Calu3 (cell line): ENCODE measurements around the gene ZSWIM3. TPM values are rescaled to one million over a fixed set of nuclear protein-coding genes. Genes with fewer than 3 reads are reported as not detected.
"Not testable (repeated sequence)": the region's sequence is repeated elsewhere in the genome, so short reads cannot be mapped to it uniquely, and the experiment has no call there.

Experiments
- BruUV-seq: library from RNA; stranded (reverse); fragments of 400-500 nt; replicated peaks from 2 replicates; lab custom pipeline; 2021; lab: Mats Ljungman, UMichigan
- CTCF ChIA-PET: fragments of 300-600 bp; sonication (Branson Sonifier 250); formaldehyde crosslinking; loops from one replicate; lab custom pipeline; 2022; ENCODE audit warnings: antibody characterized with exemption; lab: Charles Lee
- DNase-seq: peaks from one replicate; pipeline ENCODE4 v3.0.0; 2022
- H3K27ac Mint-ChIP-seq: one replicate; pipeline ENCODE4 v1.8.0; 2022; ENCODE audit warnings: mixed read lengths; ENCODE audit not compliant: unreplicated experiment
- H3K27me3 Mint-ChIP-seq: one replicate; pipeline ENCODE4 v1.8.0; 2022; ENCODE audit warnings: mixed read lengths; ENCODE audit not compliant: unreplicated experiment
- H3K36me3 Mint-ChIP-seq: one replicate; pipeline ENCODE4 v1.8.0; 2022; ENCODE audit warnings: mild to moderate bottlenecking, moderate library complexity, mixed read lengths; ENCODE audit not compliant: insufficient read depth, unreplicated experiment
- H3K4me1 Mint-ChIP-seq: one replicate; pipeline ENCODE4 v1.8.0; 2022; ENCODE audit warnings: mild to moderate bottlenecking, low read depth, mixed read lengths; ENCODE audit not compliant: unreplicated experiment
- H3K4me3 Mint-ChIP-seq: one replicate; pipeline ENCODE4 v1.8.0; 2022; ENCODE audit warnings: mild to moderate bottlenecking, low read depth, moderate library complexity, mixed read lengths; ENCODE audit not compliant: unreplicated experiment
- H3K9me3 Mint-ChIP-seq: one replicate; pipeline ENCODE4 v1.8.0; 2022; ENCODE audit warnings: low read depth, mixed read lengths; ENCODE audit not compliant: unreplicated experiment
- intact Hi-C: fragments of 100-400 bp; cut with micrococcal nuclease; formaldehyde crosslinking; loops from one replicate; pipeline ENCODE4 v1.10.0; 2022; ENCODE audit not compliant: unreplicated experiment
- total RNA-seq: library from RNA; stranded (reverse); gene quantifications from 2 replicates; pipeline ENCODE4 v1.2.3, GENCODE V29; 2022
- TF ChIP-seq, protein P1 (sequence below): fragments of 200-600 bp; IDR thresholded peaks from one replicate; pipeline ENCODE4 v1.8.0; 2022; ENCODE audit warnings: antibody characterized with exemption; ENCODE audit not compliant: unreplicated experiment

ZSWIM3 gene
- total RNA-seq, 1 experiment from 2014 or later: 5.2 TPM

DNA sequence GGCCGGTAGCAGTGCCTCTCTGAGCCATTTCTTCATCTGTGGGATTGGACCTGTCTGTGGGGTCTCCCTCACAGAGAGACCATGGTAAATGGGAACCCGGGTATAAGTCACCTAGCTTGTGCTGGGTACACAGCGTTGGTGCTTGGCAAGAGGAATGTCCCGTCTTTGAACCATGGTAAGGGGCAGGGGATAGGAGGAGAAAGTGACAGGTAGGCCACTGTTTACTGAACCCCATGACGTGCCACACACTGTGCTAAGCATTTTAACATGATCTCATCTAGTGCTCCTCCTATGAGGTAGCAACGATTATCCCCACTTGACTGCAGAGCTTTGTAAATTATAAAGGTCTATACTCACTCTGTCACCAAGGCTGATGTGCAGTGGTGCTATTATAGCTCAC, 29.7 kb upstream of the ZSWIM3 start:
- BruUV-seq: no TSS peak
- H3K27me3 Mint-ChIP-seq: peaks cover 27% of the 10 kb centered on the region
- no peak overlapping the region for H3K27ac Mint-ChIP-seq
- H3K36me3 Mint-ChIP-seq: peaks cover 10% of the 10 kb centered on the region
- H3K4me1 Mint-ChIP-seq: peaks cover 23% of the 10 kb centered on the region
- H3K4me3 Mint-ChIP-seq: no peak overlapping the region
- CTCF ChIA-PET: no interaction called here
- intact Hi-C loops: no loop called here
- no peak for DNase-seq
- H3K9me3 Mint-ChIP-seq: no peaks in the 10 kb centered on the region
- TF ChIP-seq, protein P1, sequence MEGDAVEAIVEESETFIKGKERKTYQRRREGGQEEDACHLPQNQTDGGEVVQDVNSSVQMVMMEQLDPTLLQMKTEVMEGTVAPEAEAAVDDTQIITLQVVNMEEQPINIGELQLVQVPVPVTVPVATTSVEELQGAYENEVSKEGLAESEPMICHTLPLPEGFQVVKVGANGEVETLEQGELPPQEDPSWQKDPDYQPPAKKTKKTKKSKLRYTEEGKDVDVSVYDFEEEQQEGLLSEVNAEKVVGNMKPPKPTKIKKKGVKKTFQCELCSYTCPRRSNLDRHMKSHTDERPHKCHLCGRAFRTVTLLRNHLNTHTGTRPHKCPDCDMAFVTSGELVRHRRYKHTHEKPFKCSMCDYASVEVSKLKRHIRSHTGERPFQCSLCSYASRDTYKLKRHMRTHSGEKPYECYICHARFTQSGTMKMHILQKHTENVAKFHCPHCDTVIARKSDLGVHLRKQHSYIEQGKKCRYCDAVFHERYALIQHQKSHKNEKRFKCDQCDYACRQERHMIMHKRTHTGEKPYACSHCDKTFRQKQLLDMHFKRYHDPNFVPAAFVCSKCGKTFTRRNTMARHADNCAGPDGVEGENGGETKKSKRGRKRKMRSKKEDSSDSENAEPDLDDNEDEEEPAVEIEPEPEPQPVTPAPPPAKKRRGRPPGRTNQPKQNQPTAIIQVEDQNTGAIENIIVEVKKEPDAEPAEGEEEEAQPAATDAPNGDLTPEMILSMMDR: no peak

DNA sequence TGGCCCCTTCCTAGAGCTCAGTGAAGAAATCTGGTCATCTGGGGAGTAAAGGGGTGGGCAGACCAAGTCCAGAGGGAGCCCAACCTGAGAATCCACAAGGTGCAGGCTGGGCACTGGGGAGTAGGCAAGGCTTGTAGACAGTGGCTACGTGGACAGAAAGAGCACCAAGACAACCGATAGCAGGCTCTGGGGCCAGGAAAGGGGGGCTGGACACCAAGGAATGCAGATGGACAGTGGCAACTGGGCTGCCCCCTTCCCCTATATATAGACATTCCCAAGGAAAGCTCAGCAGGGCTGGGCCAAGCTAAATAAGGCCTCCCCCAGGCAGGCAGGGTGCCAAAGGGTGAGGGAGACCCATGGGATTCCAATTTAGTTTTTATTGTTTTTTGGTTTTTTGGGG, 28.8 kb upstream of the ZSWIM3 start:
- Mint-ChIP-seq H3K27ac (no peak overlapping the region), H3K4me1 (peaks cover 21% of the 10 kb centered on the region), H3K36me3 (peaks cover 16% of the 10 kb centered on the region), H3K9me3 (no peaks in the 10 kb centered on the region), H3K27me3 (peaks cover 18% of the 10 kb centered on the region), H3K4me3 (no peak overlapping the region)
- intact Hi-C loops: no loop called here
- TF ChIP-seq, protein P1: no peak
- no TSS peak for BruUV-seq
- CTCF ChIA-PET: no interaction called here
- no peak for DNase-seq

DNA sequence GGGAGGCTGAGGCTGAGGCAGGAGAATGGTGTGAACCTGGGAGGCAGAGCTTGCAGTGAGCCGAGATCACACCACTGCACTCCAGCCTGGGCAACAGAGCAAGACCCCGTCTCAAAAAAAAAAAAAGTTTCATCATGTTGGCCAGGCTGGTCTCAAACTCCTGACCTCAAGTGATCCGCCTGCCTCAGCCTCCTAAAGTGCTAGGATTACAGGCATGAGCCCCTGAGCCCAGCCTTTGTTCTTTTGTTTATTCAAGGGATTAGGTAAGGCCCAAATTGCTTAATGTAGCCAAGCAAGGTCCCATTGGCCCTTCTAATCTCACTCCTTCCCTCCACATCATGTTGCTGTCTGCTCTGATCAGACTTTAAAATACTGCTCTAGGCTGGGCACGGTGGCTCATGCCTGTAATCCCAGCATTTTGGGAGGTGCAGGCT, 27.7 kb upstream of the ZSWIM3 start:
- peaks cover 21% of the 10 kb centered on the region for H3K36me3 Mint-ChIP-seq
- CTCF ChIA-PET: interaction anchor here (0.7 kb wide), 1 partner anchor 411 kb away, joined by 4 read pairs; no protein-coding TSS in a partner anchor
- H3K27me3 Mint-ChIP-seq, intact Hi-C loops, DNase-seq, BruUV-seq, H3K27ac Mint-ChIP-seq, H3K4me3 Mint-ChIP-seq, H3K9me3 Mint-ChIP-seq: not testable (repeated sequence)
- H3K4me1 Mint-ChIP-seq: peaks cover 11% of the 10 kb centered on the region

GRCh38 chr20:45832619-45833018, 24.8 kb upstream of the ZSWIM3 start:
- H3K27ac Mint-ChIP-seq: no peak overlapping the region

More at GRCh38 chr20:45832619-45833018, 24.8 kb upstream of the ZSWIM3 start:
- Mint-ChIP-seq H3K9me3 (no peaks in the 10 kb centered on the region), H3K4me3 (peak overlapping the region; percentile 86), H3K36me3 (peaks cover 31% of the 10 kb centered on the region), H3K4me1 (peaks cover 8% of the 10 kb centered on the region), H3K27me3 (no peaks in the 10 kb centered on the region)
- CTCF ChIA-PET: no interaction called here
- no peak for DNase-seq
- intact Hi-C loops: no loop called here
- TF ChIP-seq, protein P1: no peak
- BruUV-seq: no TSS peak
